K562 (cell line): Measurements from ENCODE around the gene UBA1. TPM values are rescaled to one million over a fixed set of nuclear protein-coding genes. Genes with fewer than 3 reads are reported as not detected.
A peak's percentile ranks its signal among the peaks of the same experiment; 100 is the strongest.

Source experiments
- CBX5 ChIP-seq: IDR thresholded peaks from 2 replicates; pipeline ENCODE4 v1.6.1; 2014; ENCODE audit warnings: low read depth, borderline replicate concordance
- CC2D1A ChIP-seq: fragments of 450-650 bp; IDR thresholded peaks from 2 replicates; pipeline ENCODE4 v1.6.1; 2017; ENCODE audit warnings: mild to moderate bottlenecking
- CCNT2 ChIP-seq: IDR thresholded peaks from 2 replicates; pipeline ENCODE4 v1.6.1; 2011; ENCODE audit warnings: borderline replicate concordance, low read depth, mild to moderate bottlenecking, moderate library complexity, mixed read lengths, low read length; ENCODE audit not compliant: insufficient read length; ENCODE audit errors: extremely low read depth
- CREB1 ChIP-seq, 2 experiments: sonication (generic) in 1 of 2; formaldehyde crosslinking in 1 of 2; IDR thresholded peaks; 2 replicates each; pipeline versions ENCODE4 v1.6.1 to v1.8.0; 2012 to 2022; ENCODE audit warnings: inconsistent platforms in 1 of 2, mild to moderate bottlenecking in 1 of 2, missing genetic modification reagents in 1 of 2, moderate library complexity in 1 of 2
- EP300 ChIP-seq: IDR thresholded peaks from 2 replicates; pipeline ENCODE4 v1.6.1; 2012; ENCODE audit warnings: low read length, improper control_type of control experiment
- HDAC2 ChIP-seq: fragments of 450-650 bp; IDR thresholded peaks from 2 replicates; pipeline ENCODE4 v1.6.1; 2016; ENCODE audit warnings: mild to moderate bottlenecking
- KDM1A ChIP-seq, 2 experiments: fragments of 450-650 bp; IDR thresholded peaks; 2 replicates each; pipeline ENCODE4 v1.6.1; 2016; ENCODE audit warnings: mild to moderate bottlenecking in 2 of 2
- KDM5B ChIP-seq: fragments of 200-600 bp; sonication (generic); IDR thresholded peaks from 2 replicates; pipeline ENCODE4 v1.6.1; 2012; ENCODE audit warnings: low read depth, mild to moderate bottlenecking, moderate library complexity, low read length, control low read depth, inconsistent platforms; ENCODE audit not compliant: insufficient replicate concordance
- KHSRP ChIP-seq: fragments of 450-650 bp; IDR thresholded peaks from 2 replicates; pipeline ENCODE4 v1.6.1; 2017
- SLC30A9 ChIP-seq: fragments of 250-450 bp; sonication (Bioruptor Pico); IDR thresholded peaks from 2 replicates; pipeline ENCODE4 v1.8.0; 2022; ENCODE audit warnings: mild to moderate bottlenecking, moderate library complexity
- SREBF1 ChIP-seq: fragments of 150-350 bp; IDR thresholded peaks from 2 replicates; pipeline ENCODE4 v1.6.1; 2014; ENCODE audit warnings: antibody characterized with exemption, low read depth, low read length, borderline replicate concordance
- SUPT5H ChIP-seq: fragments of 450-650 bp; IDR thresholded peaks from 2 replicates; pipeline ENCODE4 v1.6.1; 2016
- TBP ChIP-seq: optimal IDR thresholded peaks from 2 replicates; pipeline ENCODE3; 2011; ENCODE audit warnings: low read depth, low read length, improper control_type of control experiment
- TFAM ChIP-seq: fragments of 250-450 bp; sonication (Bioruptor Pico); conservative IDR thresholded peaks from 2 replicates; pipeline ENCODE4 v1.5.0; 2021; ENCODE audit warnings: mild to moderate bottlenecking, moderate library complexity
- ZBTB1 ChIP-seq: sonication (generic); formaldehyde crosslinking; IDR thresholded peaks from 2 replicates; pipeline ENCODE4 v1.8.1; 2023; ENCODE audit warnings: missing genetic modification reagents, low read depth, mild to moderate bottlenecking, borderline replicate concordance
- ZKSCAN3 ChIP-seq: fragments of 250-450 bp; sonication (Bioruptor Pico); IDR thresholded peaks from 2 replicates; pipeline ENCODE4 v1.4.0; 2020
- polyA plus RNA-seq, 8 experiments: library from polyadenylated mRNA; depleted of rRNA in 4 of 8; stranded (reverse) in 5 of 8; unstranded in 3 of 8; fragments of >200 nt; fragmentation: Nextera tagmentation in 2 of 8; fragmentation: Illumina TruSeq in 1 of 8; extraction: Ambion mirVana in 2 of 8; extraction: Trizol in 1 of 8; gene quantifications; 2 replicates each; pipeline versions ENCODE4 v1.2.1 to v1.2.3, GENCODE V29; 2011 to 2014; ENCODE audit warnings: inconsistent platforms in 1 of 8, missing spikeins in 1 of 8
- total RNA-seq, 7 experiments: library from RNA; depleted of rRNA in 6 of 7; stranded (reverse); fragments of >200 nt in 6 of 7; fragmentation: Illumina TruSeq in 2 of 7; extraction: Trizol in 2 of 7; gene quantifications; 2 replicates each; pipeline versions ENCODE4 v1.2.1 to v1.2.3, GENCODE V29; 2011 to 2021; ENCODE audit warnings: low replicate concordance in 1 of 7
- TF ChIP-seq, protein P1 (sequence below): fragments of 200-800 bp; sonication (Bioruptor generic); IDR thresholded peaks from 2 replicates; pipeline ENCODE4 v1.6.1; 2017; ENCODE audit warnings: missing genetic modification characterization, missing compliant biosample characterization
- TF ChIP-seq, protein P2 (sequence below): sonication (generic); formaldehyde crosslinking; IDR thresholded peaks from 2 replicates; pipeline ENCODE4 v1.8.0; 2022; ENCODE audit warnings: missing genetic modification reagents, mild to moderate bottlenecking, borderline replicate concordance

UBA1 gene
- total and polyA plus RNA-seq, 9 of the 15 experiments (the other 6 are each of a cell fraction or from before 2014, with no cell fraction given), result 32.0 to 174 (median 93.6) TPM

DNA sequence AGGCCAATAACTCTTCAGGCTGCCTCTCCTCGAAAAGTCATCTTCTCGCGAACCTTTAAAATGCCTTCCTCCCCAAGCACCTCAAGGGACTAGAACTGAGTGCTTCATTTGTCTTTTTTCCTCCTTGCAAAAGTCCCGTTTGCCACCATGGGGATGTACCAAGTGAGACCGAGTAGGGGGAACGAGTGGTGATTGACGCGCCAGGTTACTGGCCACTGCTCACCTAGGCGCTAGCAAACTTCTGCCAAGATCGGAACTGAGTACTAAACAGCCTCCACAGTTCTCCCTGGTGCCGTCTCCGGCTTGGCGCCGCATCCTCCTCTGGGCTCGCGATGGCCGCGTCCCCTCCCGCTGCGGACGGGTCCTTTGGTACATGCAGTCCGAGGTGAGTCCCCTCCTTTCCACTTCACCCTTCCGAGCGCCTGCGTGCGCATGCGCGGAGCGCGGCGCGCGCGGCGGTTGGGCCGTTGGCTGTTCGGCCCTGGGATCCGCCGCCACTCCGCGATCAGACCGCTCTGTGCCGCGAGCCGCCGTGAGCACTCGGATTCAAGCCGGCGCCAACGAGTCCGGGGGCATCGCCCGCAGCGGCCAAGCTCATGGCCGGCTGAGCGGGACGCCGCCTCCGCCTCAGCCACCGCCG lies 24.8 kb downstream of the UBA1 start, which contains the start of gene CDK16 (continued):
- TF ChIP-seq TFAM (CRISPR knock-in tag) (no peak), HDAC2 (0 out of 2 replicates have a peak, but pooled peaks have one; percentile 52), ZKSCAN3 (CRISPR knock-in tag) (no peak), CCNT2 (no peak), KHSRP (no peak), EP300 (no peak), KDM1A (IDR thresholded peaks at IDR 0.05) (0 out of 4 replicates have a peak, but pooled peaks of 1 of the 2 experiments have one; percentile 35), CBX5 (no peak), ZBTB1 (CRISPR knock-in tag) (no peak), SUPT5H (peak; percentile 73), CC2D1A (0 out of 2 replicates have a peak, but pooled peaks have one; percentile 13), SREBF1 (peak; percentile 60; the same call in 1 of the 2 replicates), SLC30A9 (CRISPR knock-in tag) (no peak), KDM5B (peak; percentile 62), CREB1 (IDR thresholded peaks at IDR 0.05) (0 out of 2 replicates have a peak, but pooled peaks have one; percentile 8), CREB1 (CRISPR knock-in tag; IDR thresholded peaks at IDR 0.05) (no peak; the same call in 1 of the 2 replicates), TBP (peak; percentile 62)
- TF ChIP-seq, protein P1, sequence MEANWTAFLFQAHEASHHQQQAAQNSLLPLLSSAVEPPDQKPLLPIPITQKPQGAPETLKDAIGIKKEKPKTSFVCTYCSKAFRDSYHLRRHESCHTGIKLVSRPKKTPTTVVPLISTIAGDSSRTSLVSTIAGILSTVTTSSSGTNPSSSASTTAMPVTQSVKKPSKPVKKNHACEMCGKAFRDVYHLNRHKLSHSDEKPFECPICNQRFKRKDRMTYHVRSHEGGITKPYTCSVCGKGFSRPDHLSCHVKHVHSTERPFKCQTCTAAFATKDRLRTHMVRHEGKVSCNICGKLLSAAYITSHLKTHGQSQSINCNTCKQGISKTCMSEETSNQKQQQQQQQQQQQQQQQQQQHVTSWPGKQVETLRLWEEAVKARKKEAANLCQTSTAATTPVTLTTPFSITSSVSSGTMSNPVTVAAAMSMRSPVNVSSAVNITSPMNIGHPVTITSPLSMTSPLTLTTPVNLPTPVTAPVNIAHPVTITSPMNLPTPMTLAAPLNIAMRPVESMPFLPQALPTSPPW, result no peak; the same call in 1 of the 2 replicates
- TF ChIP-seq, protein P2, sequence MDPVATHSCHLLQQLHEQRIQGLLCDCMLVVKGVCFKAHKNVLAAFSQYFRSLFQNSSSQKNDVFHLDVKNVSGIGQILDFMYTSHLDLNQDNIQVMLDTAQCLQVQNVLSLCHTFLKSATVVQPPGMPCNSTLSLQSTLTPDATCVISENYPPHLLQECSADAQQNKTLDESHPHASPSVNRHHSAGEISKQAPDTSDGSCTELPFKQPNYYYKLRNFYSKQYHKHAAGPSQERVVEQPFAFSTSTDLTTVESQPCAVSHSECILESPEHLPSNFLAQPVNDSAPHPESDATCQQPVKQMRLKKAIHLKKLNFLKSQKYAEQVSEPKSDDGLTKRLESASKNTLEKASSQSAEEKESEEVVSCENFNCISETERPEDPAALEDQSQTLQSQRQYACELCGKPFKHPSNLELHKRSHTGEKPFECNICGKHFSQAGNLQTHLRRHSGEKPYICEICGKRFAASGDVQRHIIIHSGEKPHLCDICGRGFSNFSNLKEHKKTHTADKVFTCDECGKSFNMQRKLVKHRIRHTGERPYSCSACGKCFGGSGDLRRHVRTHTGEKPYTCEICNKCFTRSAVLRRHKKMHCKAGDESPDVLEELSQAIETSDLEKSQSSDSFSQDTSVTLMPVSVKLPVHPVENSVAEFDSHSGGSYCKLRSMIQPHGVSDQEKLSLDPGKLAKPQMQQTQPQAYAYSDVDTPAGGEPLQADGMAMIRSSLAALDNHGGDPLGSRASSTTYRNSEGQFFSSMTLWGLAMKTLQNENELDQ (CRISPR knock-in tag), result 0 out of 2 replicates have a peak, but pooled peaks have one; percentile 49
